ACC112 (cell line): ENCODE data around the gene CACNA2D1.

Experiments used
- H2AFZ ChIP-seq: fragments of 200-600 bp; sonication (generic); one replicate; pipeline ENCODE4 v1.6.0; 2017; ENCODE audit warnings: antibody characterized with exemption, low read length; ENCODE audit not compliant: unreplicated experiment
- H3K27ac ChIP-seq: fragments of 200-600 bp; sonication (generic); 2 replicates; pipeline ENCODE4 v1.5.1; 2014; ENCODE audit warnings: low read depth, mild to moderate bottlenecking, antibody characterized with exemption, low read length, moderate library complexity
- H3K27me3 ChIP-seq: fragments of 200-600 bp; sonication (generic); 2 replicates; pipeline ENCODE4 v1.6.1; 2014; ENCODE audit warnings: mild to moderate bottlenecking, antibody characterized with exemption, low read length, moderate library complexity, mixed read lengths; ENCODE audit not compliant: insufficient read depth
- H3K36me3 ChIP-seq: fragments of 200-600 bp; sonication (generic); 2 replicates; pipeline ENCODE4 v1.6.1; 2016; ENCODE audit warnings: mild to moderate bottlenecking, antibody characterized with exemption, low read length, moderate library complexity, mixed read lengths; ENCODE audit not compliant: insufficient read depth
- H3K4me1 ChIP-seq: fragments of 200-600 bp; sonication (generic); one replicate; pipeline ENCODE4 v1.6.1; 2016; ENCODE audit warnings: low read length, mixed read lengths; ENCODE audit not compliant: insufficient read depth, unreplicated experiment, control insufficient read depth
- H3K4me3 ChIP-seq: fragments of 200-600 bp; sonication (generic); 2 replicates; pipeline ENCODE4 v1.5.1; 2014; ENCODE audit warnings: mild to moderate bottlenecking, low read depth, low read length
- H3K79me2 ChIP-seq: fragments of 200-600 bp; sonication (generic); one replicate; pipeline ENCODE4 v1.6.0; 2016; ENCODE audit warnings: low read length; ENCODE audit not compliant: control insufficient read depth, unreplicated experiment, insufficient read depth

The CACNA2D1 gene

DNA sequence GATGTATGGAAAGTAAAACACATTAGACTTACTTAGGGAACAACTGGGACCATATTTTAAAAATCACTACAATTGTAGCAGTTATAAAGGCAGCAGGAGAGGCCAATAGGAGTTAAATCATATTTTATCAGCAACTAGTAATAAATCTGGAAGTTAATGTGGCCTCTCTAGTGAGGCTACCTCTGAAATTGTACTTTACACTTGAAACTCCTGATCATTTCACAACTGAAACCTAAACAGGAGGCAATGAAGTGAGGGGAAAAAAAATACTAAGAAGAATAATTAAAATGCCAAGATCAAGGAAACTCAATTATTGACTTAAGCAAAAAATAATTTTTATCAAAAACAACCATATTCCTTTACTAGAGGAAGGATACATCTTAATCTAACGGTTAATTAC lies 408.1 kb downstream of the CACNA2D1 start:
- Histone ChIP-seq H3K27ac (peak overlapping the region; percentile 76), H3K4me1 (peaks cover 47% of the 10 kb centered on the region), H3K4me3 (no peak overlapping the region; the same call in 1 of the 2 replicates), H2AFZ (peak overlapping the region; percentile 23), H3K36me3 (no peaks in the 10 kb centered on the region), H3K27me3 (no peaks in the 10 kb centered on the region), H3K79me2 (no peaks in the 10 kb centered on the region)

DNA sequence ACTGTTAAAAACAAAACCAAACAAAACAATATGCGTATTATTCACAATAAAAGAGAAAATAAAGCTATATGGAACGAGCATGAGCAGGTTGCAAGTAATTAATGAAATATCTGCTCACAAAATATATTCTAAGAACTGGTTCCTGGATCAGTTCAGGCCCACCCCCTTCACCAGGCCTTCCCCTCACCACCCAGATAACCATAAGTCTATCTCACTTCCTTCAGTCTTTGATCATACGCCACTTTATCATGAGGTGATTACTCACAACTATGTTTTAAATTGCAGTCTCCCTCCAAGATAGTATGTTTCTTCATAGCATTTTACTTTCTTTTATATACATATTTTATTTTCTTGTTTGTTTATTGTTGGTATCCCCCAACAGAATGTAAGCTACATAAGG lies 410.7 kb downstream of the CACNA2D1 start:
- Histone ChIP-seq H3K4me1 (peaks cover 27% of the 10 kb centered on the region), H2AFZ (no peak overlapping the region)

DNA sequence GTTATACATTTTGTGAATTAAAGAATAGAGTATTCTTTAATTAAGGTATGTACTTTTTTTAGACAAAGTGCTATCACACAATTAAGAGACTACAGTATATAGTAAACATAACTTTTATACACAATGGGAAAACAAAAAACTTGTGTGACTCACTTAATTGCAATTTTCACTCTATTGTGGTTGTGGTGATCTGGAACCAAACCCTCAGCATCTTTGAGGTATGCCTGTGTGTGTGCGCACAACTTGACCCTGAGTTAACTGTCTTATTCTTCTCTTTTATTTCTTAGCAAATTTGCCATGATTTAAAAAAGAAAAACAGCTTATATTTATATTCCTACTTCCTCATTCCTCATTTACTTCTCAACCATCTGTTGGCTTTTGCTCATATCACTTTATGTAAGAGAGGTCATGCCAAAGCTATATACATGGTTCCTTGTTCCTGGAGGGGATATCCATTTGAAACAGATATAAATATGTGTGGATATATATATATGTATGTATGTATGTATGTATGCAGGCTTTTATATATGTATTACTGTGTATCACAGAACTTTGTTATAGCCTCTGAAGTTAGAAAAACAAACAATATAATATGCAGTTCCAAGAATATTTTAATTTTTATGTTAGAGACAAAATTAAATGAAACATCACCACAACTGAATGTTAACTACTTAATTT lies 414.2 kb downstream of the CACNA2D1 start:
- Histone ChIP-seq H3K27me3 (no peaks in the 10 kb centered on the region), H3K4me3 (no peak overlapping the region), H3K4me1 (no peaks in the 10 kb centered on the region), H3K79me2 (no peaks in the 10 kb centered on the region), H2AFZ (no peak overlapping the region), H3K36me3 (0 out of 2 replicates have a peak, but pooled peaks cover 3% of the 10 kb centered on the region), H3K27ac (no peak overlapping the region)

More for the DNA sequence above, 410.7 kb downstream of the CACNA2D1 start:
- Histone ChIP-seq H3K27ac (no peak overlapping the region), H3K36me3 (0 out of 2 replicates have a peak, but pooled peaks cover 3% of the 10 kb centered on the region), H3K79me2 (no peaks in the 10 kb centered on the region), H3K27me3 (no peaks in the 10 kb centered on the region), H3K4me3 (no peak overlapping the region)

DNA sequence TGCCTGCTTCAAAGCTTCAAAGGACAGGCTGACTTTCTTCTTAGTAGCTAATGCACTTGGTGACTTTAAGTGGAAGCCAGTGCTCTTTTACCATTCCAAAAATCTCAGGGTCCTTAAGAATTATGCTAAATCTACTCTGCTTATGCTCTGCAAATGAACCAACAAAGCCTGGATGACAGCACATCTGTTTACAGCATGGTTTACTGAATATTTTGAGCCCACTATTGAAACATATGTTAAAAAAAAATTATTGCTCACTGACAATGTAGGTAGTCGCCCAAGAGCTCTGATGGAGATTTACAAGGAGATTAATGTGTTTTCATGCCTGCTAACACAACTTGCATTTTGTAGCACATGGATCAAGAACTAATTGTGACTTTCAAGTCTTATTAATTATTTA lies 415.5 kb downstream of the CACNA2D1 start:
- H3K36me3 ChIP-seq, result 0 out of 2 replicates have a peak, but pooled peaks cover 3% of the 10 kb centered on the region
- H3K27me3 ChIP-seq, result no peaks in the 10 kb centered on the region
- no peak overlapping the region for H2AFZ ChIP-seq
- no peaks in the 10 kb centered on the region for H3K79me2 ChIP-seq
- H3K27ac ChIP-seq, result no peak overlapping the region
- H3K4me1 ChIP-seq, result no peaks in the 10 kb centered on the region
- no peak overlapping the region for H3K4me3 ChIP-seq

DNA sequence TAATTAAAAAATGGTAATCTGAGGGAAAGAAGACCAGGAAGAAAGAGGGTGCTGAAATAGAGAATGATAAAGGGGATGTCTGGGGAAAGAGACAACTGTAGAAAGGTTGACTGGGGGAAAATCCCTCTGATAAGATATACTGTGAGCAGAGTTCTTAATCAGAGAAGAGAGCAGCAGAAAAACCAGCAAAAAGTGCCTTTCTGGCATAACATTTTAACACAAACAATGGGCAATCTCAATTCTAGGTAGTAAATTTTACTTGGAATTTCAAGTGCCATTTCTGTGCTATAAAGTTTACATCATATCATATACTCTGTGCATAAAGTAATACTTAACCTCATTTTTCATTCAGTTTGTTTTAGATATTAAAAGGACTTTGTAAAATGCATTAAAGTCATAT lies 421.9 kb downstream of the CACNA2D1 start:
- H2AFZ ChIP-seq, result no peak overlapping the region
- no peaks in the 10 kb centered on the region for H3K36me3 ChIP-seq
- H3K79me2 ChIP-seq, result no peaks in the 10 kb centered on the region
- no peak overlapping the region for H3K4me3 ChIP-seq
- peaks cover 10% of the 10 kb centered on the region for H3K4me1 ChIP-seq
- H3K27me3 ChIP-seq, result no peaks in the 10 kb centered on the region
- H3K27ac ChIP-seq, result no peak overlapping the region

DNA sequence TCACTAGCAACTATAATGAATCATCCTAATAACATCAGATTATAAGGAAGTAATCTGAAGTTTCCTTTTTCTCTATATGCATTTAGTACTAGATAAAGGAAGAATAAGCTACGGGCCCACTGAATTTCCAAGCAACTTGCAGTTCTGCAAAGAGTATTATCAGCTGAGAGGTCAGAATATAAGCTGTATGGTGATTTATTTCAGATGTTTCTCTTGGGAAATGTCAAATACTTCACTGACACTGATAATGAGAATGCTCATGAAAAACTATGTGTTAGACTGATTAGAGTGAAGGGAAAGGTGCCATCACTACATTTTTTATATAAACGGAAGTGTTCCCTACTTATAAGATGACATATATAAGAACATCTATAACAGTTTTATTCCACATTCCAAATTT lies 422.5 kb downstream of the CACNA2D1 start:
- Histone ChIP-seq H3K27me3 (no peaks in the 10 kb centered on the region), H2AFZ (no peak overlapping the region), H3K36me3 (no peaks in the 10 kb centered on the region), H3K4me3 (no peak overlapping the region), H3K79me2 (no peaks in the 10 kb centered on the region), H3K4me1 (peaks cover 12% of the 10 kb centered on the region), H3K27ac (no peak overlapping the region)

DNA sequence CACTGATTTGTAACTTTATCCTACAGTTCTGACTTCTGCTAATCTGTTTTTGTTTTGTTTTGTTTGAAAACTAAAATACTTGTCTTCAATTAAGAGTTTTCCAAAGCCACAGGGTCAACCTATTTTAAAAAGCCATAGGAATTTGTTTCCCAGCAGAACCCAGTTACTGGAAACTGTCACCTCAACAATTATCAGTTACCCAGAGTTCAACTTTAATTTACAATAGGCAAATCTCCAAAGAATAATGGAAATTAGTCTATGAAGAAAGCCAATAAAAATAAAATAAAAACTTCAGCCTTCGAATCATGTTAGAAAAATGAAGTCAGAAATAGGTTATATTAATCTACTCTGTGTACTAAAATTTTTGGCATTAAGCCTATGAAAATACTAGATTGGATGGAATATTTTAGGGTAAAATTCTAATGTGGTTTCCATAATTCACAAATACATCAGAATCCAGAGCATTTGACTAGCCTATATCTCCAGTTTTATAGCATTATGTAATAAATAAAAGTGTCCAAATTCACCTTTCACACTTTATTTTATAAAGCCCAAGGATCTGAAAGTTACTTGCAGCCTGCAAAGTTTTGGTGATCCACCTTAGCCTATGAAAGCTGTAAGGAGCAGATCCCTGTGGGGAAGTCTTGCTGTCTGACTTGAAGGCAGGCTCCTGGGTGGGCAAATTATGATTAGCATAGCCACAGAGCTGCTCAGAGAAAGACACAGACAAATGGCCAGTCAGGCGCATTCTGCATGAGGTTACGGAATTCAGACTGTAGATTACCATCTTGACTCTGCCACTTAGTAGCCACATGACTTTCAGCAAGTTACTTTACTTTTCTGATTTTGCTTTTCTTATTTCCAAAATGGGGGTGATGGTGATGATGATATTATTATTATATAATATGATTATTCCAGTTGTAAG lies 423.8 kb downstream of the CACNA2D1 start:
- Histone ChIP-seq H2AFZ (no peak overlapping the region), H3K79me2 (no peaks in the 10 kb centered on the region), H3K27me3 (no peaks in the 10 kb centered on the region), H3K4me1 (peaks cover 17% of the 10 kb centered on the region), H3K36me3 (no peaks in the 10 kb centered on the region), H3K27ac (no peak overlapping the region), H3K4me3 (no peak overlapping the region)

DNA sequence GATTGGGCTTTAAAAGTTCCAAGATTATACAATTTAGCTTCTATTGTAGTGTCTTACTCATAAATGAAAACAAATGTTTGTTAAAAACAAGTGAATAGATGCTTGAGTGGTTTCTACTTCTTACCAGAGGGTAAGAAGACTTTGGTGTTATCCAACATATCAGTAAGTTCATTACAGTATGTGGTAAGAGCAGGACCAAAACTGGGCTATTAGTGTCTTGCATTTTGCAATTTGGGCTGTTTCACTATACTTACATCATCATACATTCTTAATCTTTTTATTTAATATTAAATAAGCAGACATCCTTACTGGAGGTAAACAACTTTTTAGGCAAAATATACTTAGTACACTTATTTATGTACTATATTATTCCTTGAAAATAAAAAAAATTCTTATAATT lies 425.4 kb downstream of the CACNA2D1 start:
- Histone ChIP-seq H3K27me3 (no peaks in the 10 kb centered on the region), H3K4me1 (peaks cover 17% of the 10 kb centered on the region), H3K79me2 (no peaks in the 10 kb centered on the region), H3K27ac (no peak overlapping the region), H3K36me3 (no peaks in the 10 kb centered on the region), H3K4me3 (no peak overlapping the region), H2AFZ (no peak overlapping the region)

DNA sequence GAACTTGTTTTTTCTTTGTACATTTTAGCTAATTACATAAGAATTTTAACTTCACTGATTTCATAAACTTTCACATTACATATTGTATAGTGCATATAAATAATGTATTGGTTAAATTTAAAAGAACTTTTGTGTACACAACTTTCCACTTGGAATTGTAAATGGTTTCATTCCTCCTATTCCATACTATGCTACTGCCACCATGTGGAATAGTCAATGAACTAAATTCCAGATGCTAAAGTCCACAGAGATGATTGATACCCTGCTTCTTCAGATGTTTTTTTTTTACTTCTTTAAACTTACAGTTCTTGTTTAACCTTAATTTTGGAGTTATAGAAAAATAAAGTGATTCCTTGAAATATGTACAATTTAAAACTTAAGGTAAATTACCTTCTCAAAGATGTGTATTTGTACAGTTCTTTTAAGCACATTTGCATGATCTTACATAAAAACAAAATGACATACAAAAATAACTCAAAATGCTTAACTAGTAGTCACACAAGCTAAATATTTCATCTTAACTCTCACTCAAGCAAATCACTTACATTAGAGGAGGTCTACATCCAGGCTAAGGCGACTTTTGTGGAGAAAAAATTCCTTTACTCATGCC lies 426.1 kb downstream of the CACNA2D1 start:
- Histone ChIP-seq H3K27me3 (no peaks in the 10 kb centered on the region), H3K4me3 (no peak overlapping the region), H2AFZ (no peak overlapping the region), H3K36me3 (no peaks in the 10 kb centered on the region), H3K27ac (no peak overlapping the region), H3K79me2 (no peaks in the 10 kb centered on the region), H3K4me1 (peaks cover 17% of the 10 kb centered on the region)

DNA sequence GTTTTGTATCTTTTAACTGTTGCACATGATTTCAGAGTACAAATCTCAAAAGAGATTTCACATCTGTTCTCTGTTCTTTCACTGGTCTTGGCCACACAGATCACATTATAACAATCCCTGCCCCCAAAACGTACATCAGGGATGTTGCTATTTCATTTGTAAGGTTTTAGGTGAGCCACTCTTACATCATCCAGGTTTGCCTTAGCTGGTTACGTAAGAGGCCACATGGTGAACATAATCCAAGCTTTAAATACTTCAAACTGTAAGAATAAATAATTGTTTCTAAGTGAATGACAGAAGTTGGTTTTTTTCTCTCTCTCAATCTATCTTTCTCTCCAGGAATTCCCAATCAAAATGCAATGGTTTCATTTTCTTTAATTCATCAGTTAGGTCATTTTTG lies 427.8 kb downstream of the CACNA2D1 start:
- no peaks in the 10 kb centered on the region for H3K79me2 ChIP-seq
- H3K4me1 ChIP-seq, result peaks cover 17% of the 10 kb centered on the region
- no peak overlapping the region for H2AFZ ChIP-seq
- H3K27me3 ChIP-seq, result no peaks in the 10 kb centered on the region
- H3K36me3 ChIP-seq, result no peaks in the 10 kb centered on the region
- no peak overlapping the region for H3K27ac ChIP-seq
- no peak overlapping the region for H3K4me3 ChIP-seq
